Measurements from ENCODE around the gene INPP5B.

GRCh38 chr1:37840711-37841110 lies 106.1 kb downstream of the INPP5B start:
- TF ChIP-seq ELF4 (IDR thresholded peaks at IDR 0.05): no peak
- TF ChIP-seq BHLHE40 (IDR thresholded peaks at IDR 0.05; ENCODE audit: borderline replicate concordance): no peak
- no peak for TF ChIP-seq ZNF384 (IDR thresholded peaks at IDR 0.05)
- no peak for TF ChIP-seq SP1 (IDR thresholded peaks at IDR 0.05)
